GM13976 (cell line): ENCODE data around the gene GUCA2B.

ENCODE experiments used
- DNase-seq: peaks from one replicate; pipeline ENCODE4 v3.0.0; 2012; ENCODE audit warnings: low spot score
- in situ Hi-C: fragments of 300-500 bp; cut with MboI; formaldehyde crosslinking; loops from one replicate; pipeline ENCODE4 v1.12.0; 2022; ENCODE audit warnings: low sequenced_read_pairs, mixed read lengths, inconsistent platforms; ENCODE audit not compliant: unreplicated experiment
- TF ChIP-seq, protein P1 (sequence below): IDR thresholded peaks from 2 replicates; pipeline ENCODE4 v1.5.1; 2012; ENCODE audit warnings: borderline replicate concordance, mild to moderate bottlenecking; ENCODE audit not compliant: insufficient read depth; ENCODE audit errors: extremely low read depth, missing control alignments, control extremely low read depth

Gene GUCA2B

DNA sequence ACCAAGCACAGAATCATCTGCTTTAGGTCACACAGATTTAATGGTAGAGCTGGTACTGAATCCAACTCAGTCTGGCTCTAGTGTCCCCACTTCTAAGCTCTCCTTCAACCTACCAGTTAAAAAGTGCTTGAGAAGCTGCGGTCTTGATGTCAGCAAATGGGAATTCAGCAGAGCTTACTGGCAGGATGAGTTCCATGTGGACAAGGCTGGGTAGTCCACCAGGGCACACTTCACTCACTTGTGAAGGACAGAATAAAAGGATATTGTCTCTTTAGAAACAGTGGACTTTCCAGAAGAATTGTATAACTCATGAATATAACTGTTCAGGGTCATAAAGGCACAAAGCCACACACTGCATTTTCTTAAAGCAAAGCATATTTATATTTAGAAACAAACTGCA, 35.1 kb upstream of the GUCA2B start:
- DNase-seq = no peak
- TF ChIP-seq, protein P1, sequence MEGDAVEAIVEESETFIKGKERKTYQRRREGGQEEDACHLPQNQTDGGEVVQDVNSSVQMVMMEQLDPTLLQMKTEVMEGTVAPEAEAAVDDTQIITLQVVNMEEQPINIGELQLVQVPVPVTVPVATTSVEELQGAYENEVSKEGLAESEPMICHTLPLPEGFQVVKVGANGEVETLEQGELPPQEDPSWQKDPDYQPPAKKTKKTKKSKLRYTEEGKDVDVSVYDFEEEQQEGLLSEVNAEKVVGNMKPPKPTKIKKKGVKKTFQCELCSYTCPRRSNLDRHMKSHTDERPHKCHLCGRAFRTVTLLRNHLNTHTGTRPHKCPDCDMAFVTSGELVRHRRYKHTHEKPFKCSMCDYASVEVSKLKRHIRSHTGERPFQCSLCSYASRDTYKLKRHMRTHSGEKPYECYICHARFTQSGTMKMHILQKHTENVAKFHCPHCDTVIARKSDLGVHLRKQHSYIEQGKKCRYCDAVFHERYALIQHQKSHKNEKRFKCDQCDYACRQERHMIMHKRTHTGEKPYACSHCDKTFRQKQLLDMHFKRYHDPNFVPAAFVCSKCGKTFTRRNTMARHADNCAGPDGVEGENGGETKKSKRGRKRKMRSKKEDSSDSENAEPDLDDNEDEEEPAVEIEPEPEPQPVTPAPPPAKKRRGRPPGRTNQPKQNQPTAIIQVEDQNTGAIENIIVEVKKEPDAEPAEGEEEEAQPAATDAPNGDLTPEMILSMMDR = no peak
- in situ Hi-C loops = no loop called here

DNA sequence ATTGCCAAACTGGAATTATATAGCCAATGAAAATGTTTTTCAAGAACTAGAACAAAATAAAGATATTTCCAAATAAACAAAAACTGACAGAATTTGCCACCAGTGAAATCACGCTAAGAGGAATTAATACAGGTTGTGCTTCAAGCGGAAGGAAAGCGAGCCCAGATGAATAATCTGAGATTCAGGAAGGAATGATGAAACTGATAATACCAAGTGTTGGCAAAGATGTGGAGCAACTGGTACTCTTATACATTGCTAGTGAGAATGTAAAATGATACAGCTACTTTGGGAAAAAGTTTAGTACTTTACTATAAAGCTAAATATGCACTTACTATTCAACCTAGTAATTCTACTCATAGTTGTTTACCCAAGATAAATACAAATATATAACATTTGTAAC, 30.8 kb upstream of the GUCA2B start:
- in situ Hi-C loops = no loop called here
- TF ChIP-seq, protein P1 = no peak
- DNase-seq = no peak

DNA sequence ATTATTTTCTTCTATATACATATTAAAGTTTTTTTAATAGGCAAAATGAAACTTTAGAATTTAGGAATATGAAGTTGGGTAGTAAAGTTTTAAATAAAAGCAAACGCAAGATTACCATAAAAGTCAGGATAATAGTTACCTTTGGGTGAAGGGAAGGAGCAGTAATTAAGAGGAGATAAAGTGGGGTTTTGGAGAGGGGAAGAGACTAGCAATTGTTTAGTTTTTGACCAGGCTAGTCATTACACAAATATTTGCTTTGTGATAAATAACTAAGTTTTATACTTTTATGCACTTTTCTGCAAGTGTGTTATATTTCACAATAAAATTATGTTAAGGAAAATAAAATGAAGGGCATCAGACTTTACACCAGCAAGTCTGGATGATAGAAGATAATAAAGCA, 27.7 kb upstream of the GUCA2B start:
- in situ Hi-C loops = loop anchor here (25.0 kb wide), 1 partner anchor 563 kb away; no protein-coding TSS in a partner anchor

DNA sequence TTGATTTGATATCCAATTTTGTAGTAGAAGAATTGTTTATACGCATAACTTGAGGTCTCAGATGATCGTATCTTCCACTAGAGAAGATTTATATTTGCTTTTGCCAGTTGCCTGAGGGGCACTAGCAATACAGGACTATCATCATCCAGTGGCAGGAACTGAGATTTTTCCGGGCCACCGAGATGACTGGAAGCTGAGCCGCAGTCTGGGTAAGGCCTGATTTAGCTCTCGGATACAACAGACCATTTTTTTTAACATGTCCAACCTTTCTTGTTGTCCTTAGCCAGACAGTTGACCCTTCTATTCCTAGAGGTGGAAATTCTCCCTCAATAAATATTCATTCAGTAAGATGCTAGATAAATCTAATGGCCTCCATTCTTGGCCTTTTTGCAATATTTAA, 25.4 kb upstream of the GUCA2B start:
- in situ Hi-C loops = loop anchor here (25.0 kb wide), 1 partner anchor 565 kb away; no protein-coding TSS in a partner anchor
- TF ChIP-seq, protein P1 = no peak
- DNase-seq = no peak

More for the DNA sequence above, 27.7 kb upstream of the GUCA2B start:
- TF ChIP-seq, protein P1 = no peak
- no peak for DNase-seq

DNA sequence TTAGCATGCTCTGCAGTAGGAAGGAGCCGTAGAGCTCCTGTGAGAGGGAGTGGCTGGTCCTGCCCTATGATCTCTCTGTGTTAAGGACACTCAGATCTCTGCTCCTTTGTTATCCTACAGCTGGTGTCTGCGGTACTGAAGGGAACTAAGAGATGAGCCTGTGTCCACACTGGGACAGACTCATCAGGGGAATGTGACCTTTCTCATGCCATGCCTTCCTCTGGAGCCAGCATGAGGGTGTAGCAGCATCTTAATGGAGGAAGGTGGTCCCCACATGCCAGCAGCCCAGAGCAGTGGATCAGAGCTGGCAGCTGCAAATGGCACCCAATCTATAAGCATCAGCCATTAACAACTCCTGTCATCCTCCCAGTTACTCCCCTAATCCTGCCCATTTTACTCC, 24.7 kb upstream of the GUCA2B start:
- in situ Hi-C loops = loop anchor here (25.0 kb wide), 1 partner anchor 566 kb away; no protein-coding TSS in a partner anchor
- DNase-seq = no peak
- TF ChIP-seq, protein P1 = no peak

DNA sequence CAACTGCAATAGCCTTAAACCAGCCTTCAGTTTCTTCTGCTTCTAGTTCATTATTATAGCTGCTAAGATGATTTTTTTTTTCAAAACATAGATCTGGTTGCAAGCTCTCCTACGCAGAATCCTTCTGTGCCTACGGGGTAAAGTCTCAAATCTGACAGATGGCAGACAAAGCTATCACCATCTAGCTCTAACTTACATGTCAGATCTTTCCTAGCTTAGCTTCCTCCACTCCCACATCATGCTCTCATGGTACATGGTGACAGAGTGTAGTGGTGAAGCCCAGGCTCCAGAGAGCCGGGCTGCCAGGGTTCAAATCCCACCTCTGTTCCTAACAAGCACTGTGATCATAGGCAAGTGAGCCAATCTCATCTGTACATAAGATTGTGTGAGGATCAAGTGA, 24.2 kb upstream of the GUCA2B start:
- no peak for DNase-seq
- TF ChIP-seq, protein P1 = no peak
- in situ Hi-C loops = loop anchor here (25.0 kb wide), 1 partner anchor 567 kb away; no protein-coding TSS in a partner anchor
